H1 (cell line): ENCODE results near the gene TSR3. TPM values are rescaled to one million over a fixed set of nuclear protein-coding genes. Genes with fewer than 3 reads are reported as not detected.
"Not testable (repeated sequence)": the region's sequence is repeated elsewhere in the genome, so short reads cannot be mapped to it uniquely, and the experiment has no call there.

ENCODE experiments used
- CTCF ChIA-PET: fragments of 300-600 bp; sonication (Branson Sonifier 250); formaldehyde crosslinking; loops from one replicate; lab custom pipeline; 2021; ENCODE audit not compliant: partially characterized antibody; lab: Charles Lee
- POLR2A ChIA-PET: fragments of 300-600 bp; sonication (Branson Sonifier 250); formaldehyde crosslinking; loops from one replicate; lab custom pipeline; 2021; ENCODE audit warnings: inconsistent platforms; ENCODE audit not compliant: partially characterized antibody; lab: Charles Lee
- DNase-seq, 2 experiments: peaks; one replicate each; pipeline versions ENCODE4 v3.0.0 to v3.0.0-alpha.2; 2010 to 2022; ENCODE audit warnings: low spot score in 2 of 2, low read depth in 1 of 2, mixed read lengths in 1 of 2
- FAIRE-seq: peaks from 2 replicates; lab custom pipeline; 2011; peaks lifted over from hg19 to GRCh38; lab: Jason Lieb, UNC
- H2AFZ ChIP-seq: 2 replicates; pipeline ENCODE4 v1.8.1; 2012; ENCODE audit warnings: low read length, inconsistent platforms
- H2AK5ac ChIP-seq: 2 replicates; pipeline ENCODE4 v1.6.1; 2013; ENCODE audit warnings: low read depth, low read length
- H2BK120ac ChIP-seq: replicated peaks from 2 replicates; pipeline ENCODE3; 2013; ENCODE audit warnings: low read depth, low read length, inconsistent platforms
- H2BK12ac ChIP-seq: 2 replicates; pipeline ENCODE4 v1.6.1; 2013; ENCODE audit warnings: low read depth, low read length
- H2BK15ac ChIP-seq: 2 replicates; pipeline ENCODE4 v1.6.1; 2013; ENCODE audit warnings: low read length
- H2BK20ac ChIP-seq: 2 replicates; pipeline ENCODE4 v1.6.1; 2013; ENCODE audit warnings: low read length
- H2BK5ac ChIP-seq: 2 replicates; pipeline ENCODE4 v1.6.1; 2013; ENCODE audit warnings: low read depth, low read length
- H3K14ac ChIP-seq: 2 replicates; pipeline ENCODE4 v1.6.1; 2013; ENCODE audit warnings: inconsistent platforms; ENCODE audit not compliant: insufficient read length
- H3K18ac ChIP-seq: 2 replicates; pipeline ENCODE4 v1.6.1; 2013; ENCODE audit warnings: low read length; ENCODE audit errors: extremely low read depth
- H3K23ac ChIP-seq: 2 replicates; pipeline ENCODE4 v1.6.1; 2013; ENCODE audit warnings: inconsistent platforms; ENCODE audit not compliant: insufficient read length
- H3K23me2 ChIP-seq: 2 replicates; pipeline ENCODE4 v1.6.1; 2013; ENCODE audit warnings: low read depth, low read length
- H3K27ac ChIP-seq: 2 replicates; pipeline ENCODE4 v1.6.1; 2011; ENCODE audit warnings: low read depth, low read length, inconsistent platforms
- H3K27me3 ChIP-seq, 4 experiments: replicated peaks in 1 of 4; 1 replicate in 1 of 4; 2 replicates in 3 of 4; pipeline versions ENCODE4 v1.6.1 to v1.8.1; 2011 to 2013; ENCODE audit warnings: low read length in 3 of 4, mild to moderate bottlenecking in 3 of 4, inconsistent platforms in 2 of 4, mixed read lengths in 2 of 4, moderate library complexity in 1 of 4; ENCODE audit not compliant: control insufficient read depth in 3 of 4, insufficient read depth in 3 of 4; ENCODE audit errors: extremely low read depth in 1 of 4
- H3K36me3 ChIP-seq, 4 experiments: 2 replicates each; pipeline versions ENCODE4 v1.6.1 to v1.8.1; 2011 to 2013; ENCODE audit warnings: mild to moderate bottlenecking in 4 of 4, low read length in 3 of 4, moderate library complexity in 2 of 4, control low read depth in 1 of 4, inconsistent platforms in 1 of 4; ENCODE audit not compliant: insufficient read depth in 4 of 4, control insufficient read depth in 2 of 4
- H3K4ac ChIP-seq: replicated peaks from 2 replicates; pipeline ENCODE3; 2013; ENCODE audit warnings: low read length, low read depth, mixed read lengths, inconsistent platforms; ENCODE audit not compliant: insufficient read length
- H3K4me1 ChIP-seq, 4 experiments: replicated peaks in 1 of 4; 1 replicate in 1 of 4; 2 replicates in 3 of 4; pipeline versions ENCODE4 v1.6.1 to v1.8.1; 2011 to 2013; ENCODE audit warnings: low read length in 3 of 4, inconsistent platforms in 2 of 4, mixed read lengths in 1 of 4; ENCODE audit not compliant: insufficient read depth in 4 of 4, control insufficient read depth in 3 of 4
- H3K4me2 ChIP-seq, 2 experiments: 2 replicates each; pipeline versions ENCODE4 v1.6.1 to v1.8.1; 2011 to 2013; ENCODE audit warnings: low read depth in 2 of 2, low read length in 2 of 2, control low read depth in 1 of 2, inconsistent platforms in 1 of 2, mild to moderate bottlenecking in 1 of 2; ENCODE audit not compliant: insufficient read depth in 1 of 2
- H3K4me3 ChIP-seq, 4 experiments: fragments of 200-600, 300-600 bp in 1 of 4; sonication (generic), shearing (Covaris generic), sonication (Bioruptor Twin) in 1 of 4; 2 replicates each; pipeline versions ENCODE4 v1.5.1 to v1.8.1; 2011 to 2016; ENCODE audit warnings: low read length in 4 of 4, low read depth in 3 of 4, control low read depth in 2 of 4, inconsistent platforms in 2 of 4, mild to moderate bottlenecking in 2 of 4, mixed read lengths in 1 of 4, moderate library complexity in 1 of 4; ENCODE audit not compliant: insufficient read depth in 2 of 4; ENCODE audit errors: extremely low read depth in 1 of 4
- H3K56ac ChIP-seq: replicated peaks from 2 replicates; pipeline ENCODE3; 2013; ENCODE audit warnings: low read depth, mild to moderate bottlenecking, mixed read lengths, low read length, inconsistent platforms; ENCODE audit not compliant: insufficient read length
- H3K79me1 ChIP-seq: 2 replicates; pipeline ENCODE4 v1.6.1; 2013; ENCODE audit warnings: low read depth, low read length, control low read depth
- H3K79me2 ChIP-seq, 2 experiments: 2 replicates each; pipeline versions ENCODE4 v1.6.1 to v1.8.1; 2012 to 2013; ENCODE audit warnings: low read length in 2 of 2, mild to moderate bottlenecking in 2 of 2, inconsistent platforms in 1 of 2; ENCODE audit not compliant: insufficient read depth in 2 of 2, control insufficient read depth in 1 of 2
- H3K9ac ChIP-seq, 4 experiments: replicated peaks in 1 of 4; 1 replicate in 1 of 4; 2 replicates in 3 of 4; pipeline versions ENCODE4 v1.6.1 to v1.8.1; 2011 to 2013; ENCODE audit warnings: low read depth in 3 of 4, low read length in 3 of 4, control low read depth in 2 of 4, mild to moderate bottlenecking in 2 of 4, moderate library complexity in 2 of 4, inconsistent platforms in 1 of 4; ENCODE audit errors: extremely low read depth in 1 of 4
- H3K9me3 ChIP-seq, 2 experiments: 2 replicates each; pipeline versions ENCODE4 v1.6.1 to v1.8.1; 2012 to 2013; ENCODE audit warnings: mild to moderate bottlenecking in 2 of 2, moderate library complexity in 2 of 2, control low read depth in 1 of 2, inconsistent platforms in 1 of 2, low read depth in 1 of 2, low read length in 1 of 2, mixed read lengths in 1 of 2; ENCODE audit not compliant: insufficient read depth in 2 of 2
- H4K20me1 ChIP-seq, 2 experiments: replicated peaks in 1 of 2; 2 replicates each; pipeline versions ENCODE3 to v1.8.1; 2011 to 2013; ENCODE audit warnings: inconsistent platforms in 2 of 2, low read length in 2 of 2, mild to moderate bottlenecking in 1 of 2; ENCODE audit not compliant: insufficient read depth in 2 of 2, control insufficient read depth in 1 of 2
- H4K5ac ChIP-seq: 2 replicates; pipeline ENCODE4 v1.6.1; 2013; ENCODE audit warnings: low read length, low read depth, mixed read lengths, inconsistent platforms; ENCODE audit not compliant: insufficient read length
- H4K8ac ChIP-seq: 2 replicates; pipeline ENCODE4 v1.8.0; 2013; ENCODE audit warnings: mild to moderate bottlenecking, moderate library complexity, low read length, inconsistent platforms; ENCODE audit not compliant: insufficient read depth; ENCODE audit errors: extremely low read depth
- H4K91ac ChIP-seq: replicated peaks from 2 replicates; pipeline ENCODE3; 2013; ENCODE audit warnings: low read length, mixed read lengths, inconsistent platforms; ENCODE audit not compliant: insufficient read length
- WGBS, 2 experiments: shearing (Covaris generic) in 1 of 2; methylation state at CpG; one replicate each; pipeline versions ENCODE4 v1.1.6 to v1.1.7; 2013 to 2015; ENCODE audit warnings: low lambda C conversion rate in 2 of 2, mixed read lengths in 2 of 2, inconsistent platforms in 1 of 2, low coverage in 1 of 2, missing lambda C conversion rate in 1 of 2; ENCODE audit not compliant: insufficient replicate concordance in 2 of 2, insufficient coverage in 1 of 2, insufficient read length in 1 of 2; ENCODE audit errors: extremely low coverage in 1 of 2, missing lambda C conversion rate in 1 of 2; 5-methylcytosine and 5-hydroxymethylcytosine counted together
- polyA plus RNA-seq, 7 experiments: library from polyadenylated mRNA; depleted of rRNA in 3 of 7; stranded (reverse) in 5 of 7; unstranded in 2 of 7; fragments of >200 nt in 5 of 7; fragments of 200-250 nt in 2 of 7; gene quantifications; 1 replicate in 5 of 7; 2 replicates in 1 of 7; 4 replicates in 1 of 7; pipeline versions ENCODE4 v1.2.1 to v1.2.3, GENCODE V29; 2011 to 2013; ENCODE audit warnings: missing spikeins in 2 of 7, mixed read lengths in 2 of 7
- total RNA-seq: library from RNA; stranded (reverse); fragmentation: NEBNext Ultra II Directional; extraction: Animal tissue kit (Norgen Biotek cat#: 25700); gene quantifications from 2 replicates; pipeline ENCODE4 v1.2.1, GENCODE V29; 2021

TSR3 gene
- total and polyA plus RNA-seq, 2 of the 8 experiments (the other 6 are each of a cell fraction or from before 2014, with no cell fraction given), result 43.1 to 52.3 TPM

GRCh38 chr16:1328136-1328535 lies 23.5 kb downstream of the TSR3 start:
- H3K79me1 ChIP-seq, H3K4me2 ChIP-seq, H3K18ac ChIP-seq, H4K8ac ChIP-seq, H2BK120ac ChIP-seq, H3K23ac ChIP-seq, H3K9me3 ChIP-seq, H2BK5ac ChIP-seq, H2AK5ac ChIP-seq, H2BK20ac ChIP-seq, H3K9ac ChIP-seq, FAIRE-seq, H4K5ac ChIP-seq, H4K91ac ChIP-seq, DNase-seq, H3K79me2 ChIP-seq, H3K27ac ChIP-seq, H3K56ac ChIP-seq, H2BK15ac ChIP-seq, H2AFZ ChIP-seq, H2BK12ac ChIP-seq, H3K4me3 ChIP-seq, H3K14ac ChIP-seq, H3K4ac ChIP-seq: not testable (repeated sequence)
- peaks cover 10% of the 10 kb centered on the region; the same call in 1 of the 2 replicates for H3K23me2 ChIP-seq
- H3K36me3 ChIP-seq, result peaks cover 5 to 18% (median 9%) of the 10 kb centered on the region in 4 experiments; a peak in 6 of 8 replicates
- H3K27me3 ChIP-seq, result peaks cover 3 to 16% (median 9%) of the 10 kb centered on the region in 4 experiments; a peak in 6 of 7 replicates
- CTCF ChIA-PET, result interaction anchor here (0.7 to 2.1 kb wide), 4 partner anchors 8 to 578 kb away, joined by 3 to 6 read pairs (median 3); no protein-coding TSS in a partner anchor
- H4K20me1 ChIP-seq, result peaks cover 7 to 10% of the 10 kb centered on the region in 2 experiments
- POLR2A ChIA-PET, result interaction anchor here (0.9 to 6.5 kb wide), 2 partner anchors 14 to 17 kb away, joined by 4 to 106 read pairs; partner anchors contain the start of gene UBE2I
- H3K4me1 ChIP-seq, result peaks cover 0 to 11% (median 11%) of the 10 kb centered on the region in 4 experiments; a peak in 5 of 7 replicates
- WGBS, 2 experiments, result 91% methylated on average over 17 of the region's 20 CpGs; no CpG with 5 or more reads in 1 of the 2 experiments
